GM21529 (cell line): ENCODE data around the gene GRIFIN.

ENCODE experiments used
- ATAC-seq: cut with Tn5 transposase; IDR thresholded peaks from one replicate; pipeline ENCODE4 v1.9.1; 2021; ENCODE audit not compliant: unreplicated experiment

The GRIFIN gene

DNA sequence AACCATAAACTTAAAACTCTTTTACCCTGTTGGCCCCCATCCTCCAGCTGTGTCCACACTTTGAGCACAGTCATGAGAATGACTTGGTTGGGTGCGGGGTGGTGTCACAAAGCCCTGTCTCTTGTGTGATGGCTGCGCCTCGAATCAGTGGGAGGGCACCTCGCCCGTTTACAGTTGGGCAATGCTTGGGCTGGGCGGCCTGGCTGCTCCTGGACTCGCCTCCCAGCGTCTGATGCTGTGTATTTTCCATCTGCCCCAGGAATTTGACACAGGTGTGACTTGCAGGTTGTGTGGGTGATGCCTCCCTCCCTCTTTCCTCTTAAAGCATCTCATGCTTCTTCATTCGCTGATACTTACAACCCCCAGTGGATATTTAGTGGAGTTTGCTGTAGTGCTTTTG, 39.1 kb downstream of the GRIFIN start:
- ATAC-seq, result no peak

- ATAC-seq, result no peak
Observed at GRCh38 chr7:2436341-2437104, 39.7 kb downstream of the GRIFIN start.

DNA sequence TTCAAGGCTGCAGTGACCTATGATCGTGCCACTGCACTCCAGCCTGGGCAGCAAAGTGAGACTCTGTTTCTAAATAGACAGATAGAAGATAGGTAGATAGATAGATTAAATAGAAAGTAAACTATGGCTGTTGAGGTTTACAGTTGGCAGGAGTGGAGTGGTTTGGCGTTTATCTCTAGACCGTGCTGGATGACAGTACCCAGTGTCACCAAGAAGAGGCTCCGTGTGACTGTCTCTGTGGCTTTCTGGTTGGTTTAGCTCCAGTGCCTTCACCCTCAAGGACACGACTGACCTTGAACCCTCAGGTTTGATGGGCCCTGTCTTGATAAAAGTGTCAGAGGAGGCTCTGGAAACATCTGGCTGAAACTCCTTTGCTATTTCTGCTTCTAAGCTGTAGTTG, 41.1 kb downstream of the GRIFIN start:
- ATAC-seq, result no peak

- no peak for ATAC-seq
Observed at GRCh38 chr7:2433713-2434550, 42.3 kb downstream of the GRIFIN start.

DNA sequence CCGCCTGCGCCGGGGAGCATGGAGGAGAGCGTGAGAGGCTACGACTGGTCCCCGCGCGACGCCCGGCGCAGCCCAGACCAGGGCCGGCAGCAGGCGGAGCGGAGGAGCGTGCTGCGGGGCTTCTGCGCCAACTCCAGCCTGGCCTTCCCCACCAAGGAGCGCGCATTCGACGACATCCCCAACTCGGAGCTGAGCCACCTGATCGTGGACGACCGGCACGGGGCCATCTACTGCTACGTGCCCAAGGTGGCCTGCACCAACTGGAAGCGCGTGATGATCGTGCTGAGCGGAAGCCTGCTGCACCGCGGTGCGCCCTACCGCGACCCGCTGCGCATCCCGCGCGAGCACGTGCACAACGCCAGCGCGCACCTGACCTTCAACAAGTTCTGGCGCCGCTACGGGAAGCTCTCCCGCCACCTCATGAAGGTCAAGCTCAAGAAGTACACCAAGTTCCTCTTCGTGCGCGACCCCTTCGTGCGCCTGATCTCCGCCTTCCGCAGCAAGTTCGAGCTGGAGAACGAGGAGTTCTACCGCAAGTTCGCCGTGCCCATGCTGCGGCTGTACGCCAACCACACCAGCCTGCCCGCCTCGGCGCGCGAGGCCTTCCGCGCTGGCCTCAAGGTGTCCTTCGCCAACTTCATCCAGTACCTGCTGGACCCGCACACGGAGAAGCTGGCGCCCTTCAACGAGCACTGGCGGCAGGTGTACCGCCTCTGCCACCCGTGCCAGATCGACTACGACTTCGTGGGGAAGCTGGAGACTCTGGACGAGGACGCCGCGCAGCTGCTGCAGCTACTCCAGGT, 43.1 kb downstream of the GRIFIN start:
- no peak for ATAC-seq

- ATAC-seq, result no peak
Observed at GRCh38 chr7:2431260-2431867, 44.8 kb downstream of the GRIFIN start.

DNA sequence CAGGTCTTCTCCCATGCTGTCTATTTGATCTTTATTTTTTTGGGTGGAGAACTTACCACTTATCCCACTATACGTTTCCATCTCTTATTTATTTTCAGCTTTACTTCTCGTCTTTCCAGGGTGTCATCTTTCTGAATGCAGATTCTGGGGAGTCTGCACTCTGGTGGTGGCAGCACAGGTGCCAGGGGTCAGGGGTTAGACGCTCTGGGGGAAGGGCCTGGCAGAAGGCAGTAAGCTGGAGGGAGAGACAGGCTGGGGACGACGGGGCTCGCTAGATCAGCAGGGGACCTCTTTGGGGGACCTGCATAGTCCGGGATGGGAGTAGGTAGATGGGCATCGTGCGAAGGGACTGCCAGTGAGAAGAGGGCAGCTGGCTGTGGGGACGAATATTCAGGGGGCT, 50.4 kb downstream of the GRIFIN start:
- ATAC-seq, result no peak
